Cardiac muscle cell (in vitro differentiated cells and primary cell): ENCODE measurements around the gene HACD2. TPM values are rescaled to one million over a fixed set of nuclear protein-coding genes. Genes with fewer than 3 reads are reported as not detected.

ENCODE experiments used
- DNase-seq, 2 donors: peaks; one replicate each; pipeline versions ENCODE4 v3.0.0 to v3.0.0-alpha.2; 2010 to 2017; ENCODE audit warnings: low read depth in 1 of 2, low spot score in 1 of 2
- H3K27ac ChIP-seq: fragments of 200-600 bp; sonication (generic); 2 replicates; pipeline ENCODE4 v1.5.1; 2016
- H3K27me3 ChIP-seq: fragments of 200-600 bp; sonication (generic); 2 replicates; pipeline ENCODE4 v1.6.0; 2016; ENCODE audit warnings: control low read depth
- H3K36me3 ChIP-seq: fragments of 200-600 bp; sonication (generic); 2 replicates; pipeline ENCODE4 v1.5.1; 2016; ENCODE audit warnings: control low read depth
- H3K4me1 ChIP-seq: fragments of 200-600 bp; sonication (generic); 2 replicates; pipeline ENCODE4 v1.8.1; 2017; ENCODE audit warnings: low read depth, mild to moderate bottlenecking, mixed run types
- H3K4me3 ChIP-seq: fragments of 200-600 bp; sonication (generic); 2 replicates; pipeline ENCODE4 v1.5.1; 2016; ENCODE audit warnings: mild to moderate bottlenecking
- H3K9me3 ChIP-seq: fragments of 200-600 bp; sonication (generic); 2 replicates; pipeline ENCODE4 v1.5.1; 2017; ENCODE audit warnings: low read depth, mild to moderate bottlenecking, control low read depth
- CTCF ChIP-seq: IDR thresholded peaks from 2 replicates; pipeline ENCODE4 v1.5.1; 2012; ENCODE audit warnings: low read depth, mild to moderate bottlenecking, low read length
- polyA plus RNA-seq: library from polyadenylated mRNA; unstranded; fragments of >200 nt; fragmentation: Nextera tagmentation; extraction: Ambion mirVana; gene quantifications from 2 replicates; pipeline ENCODE4 v1.2.1, GENCODE V29; 2016
- total RNA-seq: library from RNA; depleted of rRNA; stranded (reverse); fragments of >200 nt; gene quantifications from 2 replicates; pipeline ENCODE4 v1.2.3, GENCODE V29; 2016

Gene HACD2
- total and polyA plus RNA-seq, 2 experiments from 2014 or later: 9.1 to 13.6 TPM

GRCh38 chr3:123508178-123508577, 76.7 kb downstream of the HACD2 start:
- Histone ChIP-seq H3K9me3 (no peaks in the 10 kb centered on the region), H3K36me3 (no peaks in the 10 kb centered on the region)

GRCh38 chr3:123505820-123506219, 79.0 kb downstream of the HACD2 start:
- no peak overlapping the region for H3K27ac ChIP-seq
- DNase-seq: no peak
- no peak overlapping the region for H3K4me3 ChIP-seq
- H3K9me3 ChIP-seq: no peaks in the 10 kb centered on the region
- TF ChIP-seq CTCF: no peak
- no peaks in the 10 kb centered on the region for H3K27me3 ChIP-seq
- peaks cover 4% of the 10 kb centered on the region for H3K4me1 ChIP-seq
- H3K36me3 ChIP-seq: no peaks in the 10 kb centered on the region

More at GRCh38 chr3:123508178-123508577, 76.7 kb downstream of the HACD2 start:
- DNase-seq: no peak
- no peak overlapping the region for H3K4me3 ChIP-seq
- H3K27ac ChIP-seq: no peak overlapping the region
- no peaks in the 10 kb centered on the region for H3K4me1 ChIP-seq
- no peaks in the 10 kb centered on the region for H3K27me3 ChIP-seq
- no peak for TF ChIP-seq CTCF

GRCh38 chr3:123503203-123503602, 81.7 kb downstream of the HACD2 start:
- Histone ChIP-seq H3K27ac (no peak overlapping the region), H3K36me3 (no peaks in the 10 kb centered on the region), H3K4me1 (peaks cover 4% of the 10 kb centered on the region), H3K9me3 (no peaks in the 10 kb centered on the region), H3K27me3 (no peaks in the 10 kb centered on the region), H3K4me3 (no peak overlapping the region)
- DNase-seq: no peak
- TF ChIP-seq CTCF: no peak

GRCh38 chr3:123499322-123499721, 85.5 kb downstream of the HACD2 start:
- peak in 1 of 2 donors; percentile 36 for DNase-seq
- Histone ChIP-seq H3K27me3 (no peaks in the 10 kb centered on the region), H3K4me3 (no peak overlapping the region), H3K27ac (no peak overlapping the region), H3K4me1 (peaks cover 7% of the 10 kb centered on the region), H3K36me3 (no peaks in the 10 kb centered on the region), H3K9me3 (no peaks in the 10 kb centered on the region)
- TF ChIP-seq CTCF: no peak

GRCh38 chr3:123498761-123499160, 86.1 kb downstream of the HACD2 start:
- H3K27ac ChIP-seq: no peak overlapping the region
- H3K9me3 ChIP-seq: no peaks in the 10 kb centered on the region
- no peaks in the 10 kb centered on the region for H3K27me3 ChIP-seq
- no peak for DNase-seq
- TF ChIP-seq CTCF: no peak
- H3K4me3 ChIP-seq: no peak overlapping the region
- H3K36me3 ChIP-seq: no peaks in the 10 kb centered on the region
- peaks cover 13% of the 10 kb centered on the region for H3K4me1 ChIP-seq

- H3K4me3 ChIP-seq: no peak overlapping the region
- H3K4me1 ChIP-seq: peaks cover 36% of the 10 kb centered on the region
- peak overlapping the region; percentile 21 for H3K27ac ChIP-seq
- H3K27me3 ChIP-seq: no peaks in the 10 kb centered on the region
- no peaks in the 10 kb centered on the region for H3K9me3 ChIP-seq
- no peak for TF ChIP-seq CTCF
- H3K36me3 ChIP-seq: no peaks in the 10 kb centered on the region
- no peak for DNase-seq
Observed at GRCh38 chr3:123493912-123494311, 90.9 kb downstream of the HACD2 start.
